CD4-positive, alpha-beta T cell treated with Interferon alpha-2 for 1 hour (primary cell): Measurements from ENCODE around the gene REEP6.

Experiments used
- DNase-seq, 2 donors: peaks; one replicate each; pipeline ENCODE4 v3.0.0-alpha.2; 2020 to 2022

The REEP6 gene

GRCh38 chr19:1457031-1457739, 33.8 kb upstream of the REEP6 start:
- DNase-seq = no peak

- no peak for DNase-seq
Observed at GRCh38 chr19:1457892-1458291, 33.1 kb upstream of the REEP6 start.

GRCh38 chr19:1459479-1459878, 31.5 kb upstream of the REEP6 start:
- no peak for DNase-seq

GRCh38 chr19:1460033-1460995, 30.7 kb upstream of the REEP6 start:
- DNase-seq = no peak

- no peak for DNase-seq
Observed at GRCh38 chr19:1461862-1462261, 29.1 kb upstream of the REEP6 start.

- DNase-seq = peak in 1 of 2 donors; percentile 52
Observed at GRCh38 chr19:1465191-1466016, 25.6 kb upstream of the REEP6 start.

GRCh38 chr19:1466018-1466460, 24.9 kb upstream of the REEP6 start:
- no peak for DNase-seq

GRCh38 chr19:1466461-1467214, 24.3 kb upstream of the REEP6 start:
- no peak for DNase-seq

GRCh38 chr19:1467215-1467489, 23.8 kb upstream of the REEP6 start:
- DNase-seq = no peak

GRCh38 chr19:1467490-1468273, 23.3 kb upstream of the REEP6 start:
- DNase-seq = no peak

GRCh38 chr19:1468274-1468820, 22.6 kb upstream of the REEP6 start:
- no peak for DNase-seq

- DNase-seq = no peak
Observed at GRCh38 chr19:1468821-1469254, 22.1 kb upstream of the REEP6 start.

- no peak for DNase-seq
Observed at GRCh38 chr19:1469255-1470054, 21.5 kb upstream of the REEP6 start.

- DNase-seq = no peak
Observed at GRCh38 chr19:1470055-1470304, 21.0 kb upstream of the REEP6 start.

- DNase-seq = peak; percentile 61 to 81
Observed at GRCh38 chr19:1470305-1471009, 20.5 kb upstream of the REEP6 start.

- no peak for DNase-seq
Observed at GRCh38 chr19:1471010-1471514, 19.9 kb upstream of the REEP6 start.

- DNase-seq = no peak
Observed at GRCh38 chr19:1471515-1472160, 19.3 kb upstream of the REEP6 start.

- no peak for DNase-seq
Observed at GRCh38 chr19:1472231-1473084, 18.5 kb upstream of the REEP6 start.
